Hepatocyte (in vitro differentiated cells): ENCODE results near the gene CHD6.

Experiments
- EZH2 ChIP-seq: fragments of 200-600 bp; sonication (generic); IDR thresholded peaks from 2 replicates; pipeline ENCODE4 v1.6.1; 2016; ENCODE audit warnings: antibody characterized with exemption, mild to moderate bottlenecking, borderline replicate concordance
- EZH2phosphoT487 ChIP-seq: fragments of 200-600 bp; sonication (generic); IDR thresholded peaks from one replicate; pipeline ENCODE4 v1.6.1; 2018; ENCODE audit warnings: antibody characterized with exemption, mild to moderate bottlenecking, low read depth, moderate library complexity; ENCODE audit not compliant: unreplicated experiment, severe bottlenecking
- TF ChIP-seq, protein P1 (sequence below): fragments of 200-600 bp; sonication (generic); IDR thresholded peaks from 2 replicates; pipeline ENCODE4 v1.5.1; 2016; ENCODE audit warnings: antibody characterized with exemption, mild to moderate bottlenecking; ENCODE audit not compliant: poor library complexity

DNA sequence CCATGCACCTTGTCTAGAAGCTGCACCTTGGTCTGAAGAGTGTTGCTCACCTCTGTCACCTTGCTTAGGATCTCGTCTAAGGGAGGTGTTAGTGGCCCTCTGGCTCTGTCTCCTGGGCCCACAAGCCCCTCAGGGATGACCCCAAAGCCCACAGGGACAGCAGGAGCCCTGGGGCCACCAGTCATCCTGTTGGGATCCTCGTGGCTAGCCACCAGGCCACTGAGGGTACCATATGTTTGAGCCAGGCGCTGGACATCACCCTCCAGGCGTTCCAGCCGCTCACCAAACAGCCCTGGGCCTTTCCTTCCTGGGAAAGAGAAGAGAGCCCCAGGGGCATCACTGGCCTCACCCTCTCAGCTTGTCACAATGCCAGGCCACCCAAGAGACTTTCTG is 255.4 kb downstream of the CHD6 start:
- TF ChIP-seq, protein P1, sequence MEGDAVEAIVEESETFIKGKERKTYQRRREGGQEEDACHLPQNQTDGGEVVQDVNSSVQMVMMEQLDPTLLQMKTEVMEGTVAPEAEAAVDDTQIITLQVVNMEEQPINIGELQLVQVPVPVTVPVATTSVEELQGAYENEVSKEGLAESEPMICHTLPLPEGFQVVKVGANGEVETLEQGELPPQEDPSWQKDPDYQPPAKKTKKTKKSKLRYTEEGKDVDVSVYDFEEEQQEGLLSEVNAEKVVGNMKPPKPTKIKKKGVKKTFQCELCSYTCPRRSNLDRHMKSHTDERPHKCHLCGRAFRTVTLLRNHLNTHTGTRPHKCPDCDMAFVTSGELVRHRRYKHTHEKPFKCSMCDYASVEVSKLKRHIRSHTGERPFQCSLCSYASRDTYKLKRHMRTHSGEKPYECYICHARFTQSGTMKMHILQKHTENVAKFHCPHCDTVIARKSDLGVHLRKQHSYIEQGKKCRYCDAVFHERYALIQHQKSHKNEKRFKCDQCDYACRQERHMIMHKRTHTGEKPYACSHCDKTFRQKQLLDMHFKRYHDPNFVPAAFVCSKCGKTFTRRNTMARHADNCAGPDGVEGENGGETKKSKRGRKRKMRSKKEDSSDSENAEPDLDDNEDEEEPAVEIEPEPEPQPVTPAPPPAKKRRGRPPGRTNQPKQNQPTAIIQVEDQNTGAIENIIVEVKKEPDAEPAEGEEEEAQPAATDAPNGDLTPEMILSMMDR = no peak
- TF ChIP-seq EZH2phosphoT487 = no peak
- TF ChIP-seq EZH2 = no peak
